H1 (cell line): ENCODE measurements around the gene KCNA10. TPM values are rescaled to one million over a fixed set of nuclear protein-coding genes. Genes with fewer than 3 reads are reported as not detected.

Experiments used
- CTCF ChIA-PET: fragments of 300-600 bp; sonication (Branson Sonifier 250); formaldehyde crosslinking; loops from one replicate; lab custom pipeline; 2021; ENCODE audit not compliant: partially characterized antibody; lab: Charles Lee
- POLR2A ChIA-PET: fragments of 300-600 bp; sonication (Branson Sonifier 250); formaldehyde crosslinking; loops from one replicate; lab custom pipeline; 2021; ENCODE audit warnings: inconsistent platforms; ENCODE audit not compliant: partially characterized antibody; lab: Charles Lee
- DNase-seq, 2 experiments: peaks; one replicate each; pipeline versions ENCODE4 v3.0.0 to v3.0.0-alpha.2; 2010 to 2022; ENCODE audit warnings: low spot score in 2 of 2, low read depth in 1 of 2, mixed read lengths in 1 of 2
- FAIRE-seq: peaks from 2 replicates; lab custom pipeline; 2011; peaks lifted over from hg19 to GRCh38; lab: Jason Lieb, UNC
- H2AFZ ChIP-seq: 2 replicates; pipeline ENCODE4 v1.8.1; 2012; ENCODE audit warnings: low read length, inconsistent platforms
- H2AK5ac ChIP-seq: 2 replicates; pipeline ENCODE4 v1.6.1; 2013; ENCODE audit warnings: low read depth, low read length
- H2BK120ac ChIP-seq: replicated peaks from 2 replicates; pipeline ENCODE3; 2013; ENCODE audit warnings: low read depth, low read length, inconsistent platforms
- H2BK12ac ChIP-seq: 2 replicates; pipeline ENCODE4 v1.6.1; 2013; ENCODE audit warnings: low read depth, low read length
- H2BK15ac ChIP-seq: 2 replicates; pipeline ENCODE4 v1.6.1; 2013; ENCODE audit warnings: low read length
- H2BK20ac ChIP-seq: 2 replicates; pipeline ENCODE4 v1.6.1; 2013; ENCODE audit warnings: low read length
- H2BK5ac ChIP-seq: 2 replicates; pipeline ENCODE4 v1.6.1; 2013; ENCODE audit warnings: low read depth, low read length
- H3K14ac ChIP-seq: 2 replicates; pipeline ENCODE4 v1.6.1; 2013; ENCODE audit warnings: inconsistent platforms; ENCODE audit not compliant: insufficient read length
- H3K18ac ChIP-seq: 2 replicates; pipeline ENCODE4 v1.6.1; 2013; ENCODE audit warnings: low read length; ENCODE audit errors: extremely low read depth
- H3K23ac ChIP-seq: 2 replicates; pipeline ENCODE4 v1.6.1; 2013; ENCODE audit warnings: inconsistent platforms; ENCODE audit not compliant: insufficient read length
- H3K23me2 ChIP-seq: 2 replicates; pipeline ENCODE4 v1.6.1; 2013; ENCODE audit warnings: low read depth, low read length
- H3K27ac ChIP-seq: 2 replicates; pipeline ENCODE4 v1.6.1; 2011; ENCODE audit warnings: low read depth, low read length, inconsistent platforms
- H3K27me3 ChIP-seq, 4 experiments: replicated peaks in 1 of 4; 1 replicate in 1 of 4; 2 replicates in 3 of 4; pipeline versions ENCODE4 v1.6.1 to v1.8.1; 2011 to 2013; ENCODE audit warnings: low read length in 3 of 4, mild to moderate bottlenecking in 3 of 4, inconsistent platforms in 2 of 4, mixed read lengths in 2 of 4, moderate library complexity in 1 of 4; ENCODE audit not compliant: control insufficient read depth in 3 of 4, insufficient read depth in 3 of 4; ENCODE audit errors: extremely low read depth in 1 of 4
- H3K36me3 ChIP-seq, 4 experiments: 2 replicates each; pipeline versions ENCODE4 v1.6.1 to v1.8.1; 2011 to 2013; ENCODE audit warnings: mild to moderate bottlenecking in 4 of 4, low read length in 3 of 4, moderate library complexity in 2 of 4, control low read depth in 1 of 4, inconsistent platforms in 1 of 4; ENCODE audit not compliant: insufficient read depth in 4 of 4, control insufficient read depth in 2 of 4
- H3K4ac ChIP-seq: replicated peaks from 2 replicates; pipeline ENCODE3; 2013; ENCODE audit warnings: low read length, low read depth, mixed read lengths, inconsistent platforms; ENCODE audit not compliant: insufficient read length
- H3K4me1 ChIP-seq, 4 experiments: replicated peaks in 1 of 4; 1 replicate in 1 of 4; 2 replicates in 3 of 4; pipeline versions ENCODE4 v1.6.1 to v1.8.1; 2011 to 2013; ENCODE audit warnings: low read length in 3 of 4, inconsistent platforms in 2 of 4, mixed read lengths in 1 of 4; ENCODE audit not compliant: insufficient read depth in 4 of 4, control insufficient read depth in 3 of 4
- H3K4me2 ChIP-seq, 2 experiments: 2 replicates each; pipeline versions ENCODE4 v1.6.1 to v1.8.1; 2011 to 2013; ENCODE audit warnings: low read depth in 2 of 2, low read length in 2 of 2, control low read depth in 1 of 2, inconsistent platforms in 1 of 2, mild to moderate bottlenecking in 1 of 2; ENCODE audit not compliant: insufficient read depth in 1 of 2
- H3K4me3 ChIP-seq, 4 experiments: fragments of 200-600, 300-600 bp in 1 of 4; sonication (generic), shearing (Covaris generic), sonication (Bioruptor Twin) in 1 of 4; 2 replicates each; pipeline versions ENCODE4 v1.5.1 to v1.8.1; 2011 to 2016; ENCODE audit warnings: low read length in 4 of 4, low read depth in 3 of 4, control low read depth in 2 of 4, inconsistent platforms in 2 of 4, mild to moderate bottlenecking in 2 of 4, mixed read lengths in 1 of 4, moderate library complexity in 1 of 4; ENCODE audit not compliant: insufficient read depth in 2 of 4; ENCODE audit errors: extremely low read depth in 1 of 4
- H3K56ac ChIP-seq: replicated peaks from 2 replicates; pipeline ENCODE3; 2013; ENCODE audit warnings: low read depth, mild to moderate bottlenecking, mixed read lengths, low read length, inconsistent platforms; ENCODE audit not compliant: insufficient read length
- H3K79me1 ChIP-seq: 2 replicates; pipeline ENCODE4 v1.6.1; 2013; ENCODE audit warnings: low read depth, low read length, control low read depth
- H3K79me2 ChIP-seq, 2 experiments: 2 replicates each; pipeline versions ENCODE4 v1.6.1 to v1.8.1; 2012 to 2013; ENCODE audit warnings: low read length in 2 of 2, mild to moderate bottlenecking in 2 of 2, inconsistent platforms in 1 of 2; ENCODE audit not compliant: insufficient read depth in 2 of 2, control insufficient read depth in 1 of 2
- H3K9ac ChIP-seq, 4 experiments: replicated peaks in 1 of 4; 1 replicate in 1 of 4; 2 replicates in 3 of 4; pipeline versions ENCODE4 v1.6.1 to v1.8.1; 2011 to 2013; ENCODE audit warnings: low read depth in 3 of 4, low read length in 3 of 4, control low read depth in 2 of 4, mild to moderate bottlenecking in 2 of 4, moderate library complexity in 2 of 4, inconsistent platforms in 1 of 4; ENCODE audit errors: extremely low read depth in 1 of 4
- H3K9me3 ChIP-seq, 2 experiments: 2 replicates each; pipeline versions ENCODE4 v1.6.1 to v1.8.1; 2012 to 2013; ENCODE audit warnings: mild to moderate bottlenecking in 2 of 2, moderate library complexity in 2 of 2, control low read depth in 1 of 2, inconsistent platforms in 1 of 2, low read depth in 1 of 2, low read length in 1 of 2, mixed read lengths in 1 of 2; ENCODE audit not compliant: insufficient read depth in 2 of 2
- H4K20me1 ChIP-seq, 2 experiments: replicated peaks in 1 of 2; 2 replicates each; pipeline versions ENCODE3 to v1.8.1; 2011 to 2013; ENCODE audit warnings: inconsistent platforms in 2 of 2, low read length in 2 of 2, mild to moderate bottlenecking in 1 of 2; ENCODE audit not compliant: insufficient read depth in 2 of 2, control insufficient read depth in 1 of 2
- H4K5ac ChIP-seq: 2 replicates; pipeline ENCODE4 v1.6.1; 2013; ENCODE audit warnings: low read length, low read depth, mixed read lengths, inconsistent platforms; ENCODE audit not compliant: insufficient read length
- H4K8ac ChIP-seq: 2 replicates; pipeline ENCODE4 v1.8.0; 2013; ENCODE audit warnings: mild to moderate bottlenecking, moderate library complexity, low read length, inconsistent platforms; ENCODE audit not compliant: insufficient read depth; ENCODE audit errors: extremely low read depth
- H4K91ac ChIP-seq: replicated peaks from 2 replicates; pipeline ENCODE3; 2013; ENCODE audit warnings: low read length, mixed read lengths, inconsistent platforms; ENCODE audit not compliant: insufficient read length
- ATF2 ChIP-seq: IDR thresholded peaks from 2 replicates; pipeline ENCODE4 v1.6.1; 2012; ENCODE audit warnings: low read length, inconsistent platforms
- CHD2 ChIP-seq: IDR thresholded peaks from 2 replicates; pipeline ENCODE4 v1.6.1; 2012; ENCODE audit warnings: low read length, improper control_type of control experiment
- CREB1 ChIP-seq: IDR thresholded peaks from 2 replicates; pipeline ENCODE4 v1.6.1; 2012; ENCODE audit warnings: inconsistent platforms
- KDM5A ChIP-seq: fragments of 200-600 bp; IDR thresholded peaks from 2 replicates; pipeline ENCODE4 v1.7.1; 2012; ENCODE audit warnings: mild to moderate bottlenecking, low read length, inconsistent platforms, mixed read lengths
- RNF2 ChIP-seq: fragments of 200-900, 300-1000 bp; sonication (generic); IDR thresholded peaks from 2 replicates; pipeline ENCODE4 v1.7.1; 2016; ENCODE audit warnings: borderline replicate concordance, low read depth, mild to moderate bottlenecking, antibody characterized with exemption, low read length; ENCODE audit not compliant: poor library complexity, severe bottlenecking; ENCODE audit errors: missing control alignments
- SIRT6 ChIP-seq: IDR thresholded peaks from one replicate; pipeline ENCODE4 v1.7.1; 2012; ENCODE audit warnings: low read length, inconsistent platforms
- SP4 ChIP-seq: IDR thresholded peaks from 2 replicates; pipeline ENCODE4 v1.6.1; 2012; ENCODE audit warnings: low read length, inconsistent platforms
- TAF7 ChIP-seq: optimal IDR thresholded peaks from 2 replicates; pipeline ENCODE3; 2011; ENCODE audit warnings: low read depth, mild to moderate bottlenecking, inconsistent platforms, low read length, moderate library complexity, borderline replicate concordance
- TEAD4 ChIP-seq: IDR thresholded peaks from 2 replicates; pipeline ENCODE4 v1.6.1; 2012; ENCODE audit warnings: low read depth, low read length, inconsistent platforms, mixed read lengths
- WGBS, 2 experiments: shearing (Covaris generic) in 1 of 2; methylation state at CpG; one replicate each; pipeline versions ENCODE4 v1.1.6 to v1.1.7; 2013 to 2015; ENCODE audit warnings: low lambda C conversion rate in 2 of 2, mixed read lengths in 2 of 2, inconsistent platforms in 1 of 2, low coverage in 1 of 2, missing lambda C conversion rate in 1 of 2; ENCODE audit not compliant: insufficient replicate concordance in 2 of 2, insufficient coverage in 1 of 2, insufficient read length in 1 of 2; ENCODE audit errors: extremely low coverage in 1 of 2, missing lambda C conversion rate in 1 of 2; 5-methylcytosine and 5-hydroxymethylcytosine counted together
- polyA plus RNA-seq, 7 experiments: library from polyadenylated mRNA; depleted of rRNA in 3 of 7; stranded (reverse) in 5 of 7; unstranded in 2 of 7; fragments of >200 nt in 5 of 7; fragments of 200-250 nt in 2 of 7; gene quantifications; 1 replicate in 5 of 7; 2 replicates in 1 of 7; 4 replicates in 1 of 7; pipeline versions ENCODE4 v1.2.1 to v1.2.3, GENCODE V29; 2011 to 2013; ENCODE audit warnings: missing spikeins in 2 of 7, mixed read lengths in 2 of 7
- total RNA-seq: library from RNA; stranded (reverse); fragmentation: NEBNext Ultra II Directional; extraction: Animal tissue kit (Norgen Biotek cat#: 25700); gene quantifications from 2 replicates; pipeline ENCODE4 v1.2.1, GENCODE V29; 2021

Gene KCNA10
- total and polyA plus RNA-seq, 2 of the 8 experiments (the other 6 are each of a cell fraction or from before 2014, with no cell fraction given) = not detected

- FAIRE-seq (no peak), DNase-seq (no peak)
- no peak overlapping the region for H4K5ac ChIP-seq
- H3K18ac ChIP-seq = no peak overlapping the region
- H4K8ac ChIP-seq = no peak overlapping the region; the same call in 1 of the 2 replicates
- H4K20me1 ChIP-seq = no peaks in the 10 kb centered on the region
- no peak overlapping the region for H3K14ac ChIP-seq
- no peak overlapping the region for H2BK20ac ChIP-seq
- no peaks in the 10 kb centered on the region for H3K27me3 ChIP-seq
- H3K27ac ChIP-seq = no peak overlapping the region
- H3K9ac ChIP-seq = no peak overlapping the region
- peaks cover 6 to 17% (median 10%) of the 10 kb centered on the region in 4 experiments; a peak in 6 of 7 replicates for H3K4me1 ChIP-seq
- no peak overlapping the region for H3K4me3 ChIP-seq
- no peak overlapping the region for H2BK12ac ChIP-seq
- no peak overlapping the region for H3K23ac ChIP-seq
- POLR2A ChIA-PET = no interaction called here
- H2BK120ac ChIP-seq = no peak overlapping the region
- no peaks in the 10 kb centered on the region for H3K36me3 ChIP-seq
- no peak overlapping the region for H3K4ac ChIP-seq
- TF ChIP-seq TEAD4 = no peak
- no peak for TF ChIP-seq CHD2
- no peak for TF ChIP-seq RNF2
- no peak for TF ChIP-seq SIRT6
- TF ChIP-seq KDM5A = no peak
- no peak for TF ChIP-seq SP4
- no peak for TF ChIP-seq CREB1
- no peak for TF ChIP-seq ATF2
- TF ChIP-seq TAF7 = no peak
- no peak overlapping the region for H4K91ac ChIP-seq
- H3K23me2 ChIP-seq = no peaks in the 10 kb centered on the region
- no peak overlapping the region; the same call in 1 of the 2 replicates for H2BK15ac ChIP-seq
- no peak overlapping the region for H2AFZ ChIP-seq
- no peak overlapping the region for H2AK5ac ChIP-seq
- no peak overlapping the region for H3K56ac ChIP-seq
- no peak overlapping the region for H2BK5ac ChIP-seq
- H3K9me3 ChIP-seq = no peaks in the 10 kb centered on the region
- H3K79me1 ChIP-seq = no peaks in the 10 kb centered on the region
- WGBS, 2 experiments = 93% methylated on average over 11 of the region's 11 CpGs; no CpG with 5 or more reads in 1 of the 2 experiments
- CTCF ChIA-PET = interaction anchor here (1.2 to 1.3 kb wide), 2 partner anchors 36 to 78 kb away, joined by 3 read pairs; no protein-coding TSS in a partner anchor
- no peak overlapping the region for H3K4me2 ChIP-seq
- no peaks in the 10 kb centered on the region for H3K79me2 ChIP-seq
These were observed 28.1 kb downstream of the KCNA10 start for GRCh38 chr1:110490791-110491451.
